Left lung (tissue), 10 donors: Measurements from ENCODE around the gene CAMK1. TPM values are rescaled to one million over a fixed set of nuclear protein-coding genes. Genes with fewer than 3 reads are reported as not detected.

Experiments
- ATAC-seq: fragments of 200-7000 bp; cut with Tn5 transposase; one replicate; pipeline ENCODE4 v1.9.1; 2020; ENCODE audit warnings: moderate library complexity
- DNase-seq, 4 donors: peaks; one replicate each; pipeline ENCODE4 v3.0.0-alpha.2; 2013 to 2020
- H3K27ac ChIP-seq, 2 donors: fragments of 200-600 bp; sonication (generic) in 1 of 2; one replicate each; pipeline versions ENCODE4 v1.5.0 to v1.8.0; 2020 to 2021
- H3K27me3 ChIP-seq, 2 donors: fragments of 200-600 bp; sonication (generic) in 1 of 2; one replicate each; pipeline versions ENCODE4 v1.5.0 to v1.8.0; 2020 to 2021
- H3K36me3 ChIP-seq, 2 donors: fragments of 200-600 bp; sonication (generic) in 1 of 2; one replicate each; pipeline versions ENCODE4 v1.5.0 to v1.8.0; 2020 to 2021
- H3K4me1 ChIP-seq, 2 donors: fragments of 200-600 bp; one replicate each; pipeline ENCODE4 v1.8.0; 2021
- H3K4me3 ChIP-seq, 2 donors: fragments of 200-600 bp; sonication (generic) in 1 of 2; one replicate each; pipeline versions ENCODE4 v1.5.0 to v1.8.0; 2020 to 2021; ENCODE audit warnings: mild to moderate bottlenecking in 1 of 2
- H3K9me3 ChIP-seq, 2 donors: fragments of 200-600 bp; sonication (generic) in 1 of 2; one replicate each; pipeline versions ENCODE4 v1.5.0 to v1.8.0; 2020 to 2021
- intact Hi-C, 2 donors: fragments of 100-400 bp; cut with DNase I; formaldehyde crosslinking; loops; one replicate each; pipeline versions ENCODE4 v1.11.2 to v1.14.2; 2022
- polyA plus RNA-seq, 6 donors: library from polyadenylated mRNA; unstranded; fragments of 120-200 nt; gene quantifications; one replicate each; pipeline ENCODE4 v1.2.1, GENCODE V29; 2013; ENCODE audit not compliant: insufficient read length in 6 of 6
- total RNA-seq, 2 donors: library from RNA; stranded (reverse); fragmentation: NEBNext Ultra II Directional; extraction: Animal tissue kit (Norgen Biotek cat#: 25700); gene quantifications; one replicate each; pipeline ENCODE4 v1.2.1, GENCODE V29; 2021
- TF ChIP-seq, protein P1 (sequence below), 2 donors: fragments of 200-600 bp; sonication (generic) in 1 of 2; IDR thresholded peaks; one replicate each; pipeline versions ENCODE4 v1.5.0 to v1.8.0; 2021; ENCODE audit warnings: antibody characterized with exemption in 2 of 2
- donor health status: DM: no; HTN: yes; CAD: no.
- donor health status: DM: no; HTN: no; CAD: no.

Gene CAMK1
- total and polyA plus RNA-seq, 8 donors: 18.4 to 37.5 (median 23.6) TPM

DNA sequence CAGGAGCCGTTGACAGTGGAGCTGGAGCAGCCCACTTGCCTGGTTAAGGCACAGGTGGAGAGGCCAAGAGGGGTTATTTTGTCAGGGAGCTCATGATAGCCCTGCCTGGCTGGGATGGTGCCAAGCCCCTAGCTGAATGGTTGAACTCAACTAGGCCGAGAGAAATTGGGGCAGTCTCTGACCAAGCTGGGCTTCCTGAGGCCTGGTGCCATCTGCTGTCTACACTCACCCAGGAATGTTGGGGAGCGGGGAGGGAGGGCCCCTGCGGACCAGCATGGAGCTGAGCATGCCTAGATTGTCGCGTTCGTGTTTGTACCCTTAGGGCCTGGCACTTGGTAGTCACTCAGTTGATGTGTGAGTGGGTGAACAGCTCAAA lies 37.0 kb downstream of the CAMK1 start:
- no peaks in the 10 kb centered on the region for H3K27me3 ChIP-seq
- DNase-seq (no peak), ATAC-seq (no peak)
- TF ChIP-seq, protein P1, sequence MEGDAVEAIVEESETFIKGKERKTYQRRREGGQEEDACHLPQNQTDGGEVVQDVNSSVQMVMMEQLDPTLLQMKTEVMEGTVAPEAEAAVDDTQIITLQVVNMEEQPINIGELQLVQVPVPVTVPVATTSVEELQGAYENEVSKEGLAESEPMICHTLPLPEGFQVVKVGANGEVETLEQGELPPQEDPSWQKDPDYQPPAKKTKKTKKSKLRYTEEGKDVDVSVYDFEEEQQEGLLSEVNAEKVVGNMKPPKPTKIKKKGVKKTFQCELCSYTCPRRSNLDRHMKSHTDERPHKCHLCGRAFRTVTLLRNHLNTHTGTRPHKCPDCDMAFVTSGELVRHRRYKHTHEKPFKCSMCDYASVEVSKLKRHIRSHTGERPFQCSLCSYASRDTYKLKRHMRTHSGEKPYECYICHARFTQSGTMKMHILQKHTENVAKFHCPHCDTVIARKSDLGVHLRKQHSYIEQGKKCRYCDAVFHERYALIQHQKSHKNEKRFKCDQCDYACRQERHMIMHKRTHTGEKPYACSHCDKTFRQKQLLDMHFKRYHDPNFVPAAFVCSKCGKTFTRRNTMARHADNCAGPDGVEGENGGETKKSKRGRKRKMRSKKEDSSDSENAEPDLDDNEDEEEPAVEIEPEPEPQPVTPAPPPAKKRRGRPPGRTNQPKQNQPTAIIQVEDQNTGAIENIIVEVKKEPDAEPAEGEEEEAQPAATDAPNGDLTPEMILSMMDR (IDR thresholded peaks at IDR 0.05): no peak
- peaks cover 12 to 51% of the 10 kb centered on the region in 2 donors for H3K4me1 ChIP-seq
- peak overlapping the region in 1 of 2 donors; percentile 98 for H3K27ac ChIP-seq
- intact Hi-C loops: no loop called here
- H3K9me3 ChIP-seq: no peaks in the 10 kb centered on the region
- H3K4me3 ChIP-seq: peak overlapping the region; percentile 97 to 99
- H3K36me3 ChIP-seq: peaks cover 0 to 36% of the 10 kb centered on the region in 2 donors

DNA sequence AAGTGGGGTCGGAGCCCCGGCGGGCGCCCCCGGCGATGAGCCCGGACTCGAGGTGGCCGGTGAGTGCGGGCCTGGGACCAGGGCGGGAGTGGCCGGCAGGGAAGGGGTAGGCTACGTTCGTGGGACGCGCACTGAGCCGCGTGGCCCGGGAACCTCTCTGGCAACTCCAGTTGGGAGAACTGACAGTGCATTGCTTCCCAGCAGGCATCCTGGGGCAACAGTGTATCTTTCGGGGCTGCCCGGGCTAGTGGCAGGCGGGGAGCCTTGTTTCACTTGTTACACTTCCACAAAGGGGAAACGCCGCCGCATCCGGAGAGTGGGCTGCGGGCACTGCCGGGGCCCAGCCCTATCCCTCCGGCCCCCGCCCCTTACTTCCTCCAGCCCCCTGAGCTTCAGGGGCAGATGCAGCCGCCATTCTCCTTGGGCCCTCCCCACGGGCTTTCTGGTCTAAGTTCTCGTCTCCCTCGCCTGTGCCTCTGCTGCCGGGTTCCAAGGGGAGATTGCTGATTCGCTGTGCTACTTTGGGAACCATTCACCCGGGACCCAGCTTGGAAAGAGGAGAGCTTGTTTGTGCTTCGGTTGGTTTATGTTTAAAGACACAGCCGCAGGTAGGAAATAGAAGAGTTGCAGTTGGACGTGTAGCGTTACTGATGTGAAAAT lies 37.5 kb downstream of the CAMK1 start:
- H3K4me3 ChIP-seq: peak overlapping the region; percentile 97 to 99
- TF ChIP-seq, protein P1 (IDR thresholded peaks at IDR 0.05): no peak
- H3K27me3 ChIP-seq: no peaks in the 10 kb centered on the region
- H3K4me1 ChIP-seq: peaks cover 12 to 48% of the 10 kb centered on the region in 2 donors
- DNase-seq: peak in 1 of 4 donors; percentile 51
- intact Hi-C loops: no loop called here
- ATAC-seq: peak; percentile 1
- peaks cover 0 to 31% of the 10 kb centered on the region in 2 donors for H3K36me3 ChIP-seq
- peak overlapping the region; percentile 98 for H3K27ac ChIP-seq
- no peaks in the 10 kb centered on the region for H3K9me3 ChIP-seq

DNA sequence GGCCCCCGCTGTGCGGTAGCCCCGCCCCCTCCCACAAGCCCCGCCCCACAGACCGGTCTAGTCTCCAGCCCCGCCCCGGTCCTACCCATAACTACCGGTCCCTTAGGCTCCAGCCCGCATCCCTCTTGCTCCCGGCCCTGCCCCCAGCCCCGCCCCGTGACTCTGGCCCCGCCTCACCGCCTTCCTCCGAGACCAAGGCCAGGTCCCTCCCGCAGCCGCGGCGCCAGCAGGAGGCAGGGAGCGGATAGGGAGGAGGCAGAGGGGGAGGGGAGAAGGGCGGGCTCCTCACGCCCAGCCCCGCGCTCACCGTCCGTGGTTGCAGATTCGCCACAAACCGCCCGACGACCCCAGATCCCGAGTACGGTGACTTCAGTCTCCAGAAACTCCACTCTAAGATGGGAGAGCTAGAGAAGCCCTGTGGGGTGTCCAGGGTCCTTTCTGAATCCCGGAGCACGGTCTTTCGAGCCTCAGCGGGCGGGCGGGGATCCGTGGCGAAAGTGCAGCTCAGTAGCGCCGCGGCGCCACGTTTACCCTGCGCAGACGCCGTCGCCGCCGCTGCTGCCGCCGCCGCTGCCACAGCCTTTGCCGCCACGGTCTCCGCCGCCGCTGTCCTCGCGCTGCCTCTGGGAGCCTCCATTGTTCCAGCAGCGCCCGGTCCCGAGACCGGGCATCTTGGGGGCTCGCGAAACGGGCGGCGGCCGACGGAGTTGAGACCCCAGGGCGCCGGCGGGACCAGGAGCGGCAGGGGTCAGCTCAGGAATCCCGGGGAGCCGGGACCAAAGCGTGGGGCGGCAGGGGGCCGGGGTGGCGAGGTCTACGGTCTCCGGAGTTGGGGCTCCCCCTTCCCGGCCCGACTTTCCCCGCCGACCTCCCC lies 38.3 kb downstream of the CAMK1 start, which contains the start of gene BRPF1:
Gene BRPF1 (plus strand): TSS at position 530 of the 874 bp plus-strand sequence. CDS start 2,406 bp downstream, outside the sequence.
- TF ChIP-seq, protein P1 (IDR thresholded peaks at IDR 0.05): no peak
- H3K27ac ChIP-seq: peak within 1 kb of the TSS; percentile 98
- peaks cover 12 to 44% of the 10 kb centered on the region in 2 donors for H3K4me1 ChIP-seq
- H3K9me3 ChIP-seq: no peaks in the 10 kb centered on the region
- intact Hi-C loops: no loop called here
- H3K4me3 ChIP-seq: peak within 1 kb of the TSS; percentile 97 to 99
- H3K27me3 ChIP-seq: no peaks in the 10 kb centered on the region
- peaks cover 0 to 23% of the 10 kb centered on the region in 2 donors for H3K36me3 ChIP-seq
- peak; percentile 98 for ATAC-seq
- peak; percentile 99 to 100 (median 100) for DNase-seq

DNA sequence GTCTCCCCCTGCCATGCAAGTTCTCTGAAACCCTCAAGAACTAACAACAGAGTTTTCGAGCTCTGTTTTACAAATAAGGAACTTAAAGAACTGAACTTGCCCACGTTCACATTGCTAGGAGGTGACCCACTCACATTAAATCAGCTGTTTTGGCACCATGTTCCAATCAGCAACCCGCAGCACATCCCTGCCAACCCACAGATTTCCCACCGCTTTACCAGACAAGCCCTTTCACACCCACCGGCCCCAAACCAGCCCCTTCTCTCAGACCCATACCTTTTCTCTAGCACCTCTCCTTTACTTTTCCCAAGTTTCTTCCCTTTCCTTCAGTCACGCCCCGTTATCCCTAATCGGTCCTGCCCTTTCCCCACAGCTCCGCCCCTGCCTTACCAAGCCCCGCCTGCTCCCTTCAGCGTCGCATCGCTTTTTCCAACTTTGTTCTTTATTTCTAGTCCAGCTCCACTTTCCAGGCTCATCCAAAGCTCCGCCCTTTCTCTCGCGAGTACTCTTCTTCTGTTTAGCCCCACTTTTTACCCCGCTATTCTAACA lies 39.0 kb downstream of the CAMK1 start:
- intact Hi-C loops: no loop called here
- TF ChIP-seq, protein P1 (IDR thresholded peaks at IDR 0.05): no peak
- Histone ChIP-seq H3K36me3 (peaks cover 0 to 16% of the 10 kb centered on the region in 2 donors), H3K9me3 (no peaks in the 10 kb centered on the region), H3K4me1 (peaks cover 12 to 44% of the 10 kb centered on the region in 2 donors), H3K27me3 (no peaks in the 10 kb centered on the region), H3K4me3 (peak overlapping the region; percentile 42 to 99), H3K27ac (peak overlapping the region; percentile 98)
- peak in 1 of 4 donors; percentile 88 for DNase-seq
- ATAC-seq: peak; percentile 76
